GM12801 (cell line): Measurements from ENCODE around the gene GPR137B.

Experiments
- CTCF ChIP-seq: IDR thresholded peaks from one replicate; pipeline ENCODE4 v1.5.1; 2011; ENCODE audit warnings: control low read depth; ENCODE audit not compliant: insufficient read length; ENCODE audit errors: extremely low read depth

Gene GPR137B

GRCh38 chr1:236149003-236149595, 6.8 kb downstream of the GPR137B start:
- TF ChIP-seq CTCF = no peak

- TF ChIP-seq CTCF = no peak
These were observed 7.4 kb downstream of the GPR137B start for GRCh38 chr1:236149696-236150228.

GRCh38 chr1:236150311-236150955, 8.1 kb downstream of the GPR137B start:
- TF ChIP-seq CTCF = no peak

- no peak for TF ChIP-seq CTCF
These were observed 8.6 kb downstream of the GPR137B start for GRCh38 chr1:236150986-236151385.

GRCh38 chr1:236151739-236152424, 9.5 kb downstream of the GPR137B start:
- no peak for TF ChIP-seq CTCF

- TF ChIP-seq CTCF = no peak
These were observed 11.8 kb downstream of the GPR137B start for GRCh38 chr1:236154126-236154525.

GRCh38 chr1:236154671-236155398, 12.5 kb downstream of the GPR137B start:
- no peak for TF ChIP-seq CTCF
